ENCODE results near the gene EFCAB9.

- TF ChIP-seq L3MBTL2 (conservative IDR thresholded peaks at IDR 0.05) (no peak), ARNT (IDR thresholded peaks at IDR 0.05) (no peak), SP1 (IDR thresholded peaks at IDR 0.05) (no peak), FOXM1 (IDR thresholded peaks at IDR 0.05; ENCODE audit: borderline replicate concordance) (no peak), LEF1 (IDR thresholded peaks at IDR 0.05; ENCODE audit: borderline replicate concordance) (no peak), TARDBP (IDR thresholded peaks at IDR 0.05) (no peak), FOXA1 (IDR thresholded peaks at IDR 0.05) (no peak), BHLHE40 (IDR thresholded peaks at IDR 0.05; ENCODE audit: borderline replicate concordance) (no peak), FOXK2 (IDR thresholded peaks at IDR 0.05) (no peak), HDGF (IDR thresholded peaks at IDR 0.05; ENCODE audit: borderline replicate concordance) (no peak)
Measured at GRCh38 chr5:172147857-172148256, 46.1 kb upstream of the EFCAB9 start.
